WERI-Rb-1 (cell line): ENCODE results near the gene PKD1L1.
"Not testable (repeated sequence)": the region's sequence is repeated elsewhere in the genome, so short reads cannot be mapped to it uniquely, and the experiment has no call there.

Experiments
- DNase-seq: peaks from one replicate; pipeline ENCODE4 v3.0.0-alpha.2; 2020
- H3K27ac ChIP-seq: fragments of 250-450 bp; sonication (Bioruptor Pico); 2 replicates; pipeline ENCODE4 v1.5.1; 2020; ENCODE audit warnings: mild to moderate bottlenecking, moderate library complexity
- H3K27me3 ChIP-seq: fragments of 250-450 bp; sonication (Bioruptor Pico); 2 replicates; pipeline ENCODE4 v1.5.1; 2021; ENCODE audit warnings: mild to moderate bottlenecking, low read depth, moderate library complexity; ENCODE audit not compliant: insufficient read depth, severe bottlenecking
- H3K36me3 ChIP-seq: fragments of 250-450 bp; sonication (Bioruptor Pico); 2 replicates; pipeline ENCODE4 v1.5.1; 2020; ENCODE audit warnings: mild to moderate bottlenecking, moderate library complexity
- H3K4me3 ChIP-seq: 2 replicates; pipeline ENCODE4 v1.5.1; 2011; ENCODE audit warnings: low read depth, mild to moderate bottlenecking, control low read depth, low read length
- H3K9me3 ChIP-seq: fragments of 250-450 bp; sonication (Bioruptor Pico); 2 replicates; pipeline ENCODE4 v1.5.1; 2021; ENCODE audit warnings: mild to moderate bottlenecking, moderate library complexity; ENCODE audit not compliant: severe bottlenecking
- TF ChIP-seq, protein P1 (sequence below): IDR thresholded peaks from 2 replicates; pipeline ENCODE4 v1.5.1; 2011; ENCODE audit warnings: low read depth, mild to moderate bottlenecking, control low read depth, inconsistent platforms, low read length

The PKD1L1 gene

DNA sequence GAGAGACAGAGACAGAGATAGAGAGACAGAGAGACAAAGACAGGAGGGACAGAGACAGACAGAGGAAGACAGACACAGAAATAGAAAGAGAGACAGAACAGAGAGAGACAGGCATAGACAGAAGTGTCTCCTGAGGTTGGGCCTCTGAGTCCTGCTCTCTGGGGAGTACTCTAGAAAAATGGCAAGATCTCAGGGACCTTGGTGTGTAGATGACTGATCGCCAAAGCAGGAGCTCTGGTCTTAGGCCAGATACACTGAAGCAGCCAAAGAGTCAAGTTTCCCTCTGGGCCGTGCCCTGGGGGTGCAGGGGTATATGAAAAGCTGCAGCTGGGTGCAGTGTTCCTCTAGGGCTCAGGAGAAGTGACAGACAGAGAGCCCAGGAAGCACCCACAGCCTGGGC lies 189.7 kb downstream of the PKD1L1 start:
- Histone ChIP-seq H3K27ac (no peak overlapping the region), H3K27me3 (no peaks in the 10 kb centered on the region), H3K9me3 (no peaks in the 10 kb centered on the region), H3K4me3 (no peak overlapping the region), H3K36me3 (no peaks in the 10 kb centered on the region)
- DNase-seq: no peak
- TF ChIP-seq, protein P1, sequence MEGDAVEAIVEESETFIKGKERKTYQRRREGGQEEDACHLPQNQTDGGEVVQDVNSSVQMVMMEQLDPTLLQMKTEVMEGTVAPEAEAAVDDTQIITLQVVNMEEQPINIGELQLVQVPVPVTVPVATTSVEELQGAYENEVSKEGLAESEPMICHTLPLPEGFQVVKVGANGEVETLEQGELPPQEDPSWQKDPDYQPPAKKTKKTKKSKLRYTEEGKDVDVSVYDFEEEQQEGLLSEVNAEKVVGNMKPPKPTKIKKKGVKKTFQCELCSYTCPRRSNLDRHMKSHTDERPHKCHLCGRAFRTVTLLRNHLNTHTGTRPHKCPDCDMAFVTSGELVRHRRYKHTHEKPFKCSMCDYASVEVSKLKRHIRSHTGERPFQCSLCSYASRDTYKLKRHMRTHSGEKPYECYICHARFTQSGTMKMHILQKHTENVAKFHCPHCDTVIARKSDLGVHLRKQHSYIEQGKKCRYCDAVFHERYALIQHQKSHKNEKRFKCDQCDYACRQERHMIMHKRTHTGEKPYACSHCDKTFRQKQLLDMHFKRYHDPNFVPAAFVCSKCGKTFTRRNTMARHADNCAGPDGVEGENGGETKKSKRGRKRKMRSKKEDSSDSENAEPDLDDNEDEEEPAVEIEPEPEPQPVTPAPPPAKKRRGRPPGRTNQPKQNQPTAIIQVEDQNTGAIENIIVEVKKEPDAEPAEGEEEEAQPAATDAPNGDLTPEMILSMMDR: no peak

DNA sequence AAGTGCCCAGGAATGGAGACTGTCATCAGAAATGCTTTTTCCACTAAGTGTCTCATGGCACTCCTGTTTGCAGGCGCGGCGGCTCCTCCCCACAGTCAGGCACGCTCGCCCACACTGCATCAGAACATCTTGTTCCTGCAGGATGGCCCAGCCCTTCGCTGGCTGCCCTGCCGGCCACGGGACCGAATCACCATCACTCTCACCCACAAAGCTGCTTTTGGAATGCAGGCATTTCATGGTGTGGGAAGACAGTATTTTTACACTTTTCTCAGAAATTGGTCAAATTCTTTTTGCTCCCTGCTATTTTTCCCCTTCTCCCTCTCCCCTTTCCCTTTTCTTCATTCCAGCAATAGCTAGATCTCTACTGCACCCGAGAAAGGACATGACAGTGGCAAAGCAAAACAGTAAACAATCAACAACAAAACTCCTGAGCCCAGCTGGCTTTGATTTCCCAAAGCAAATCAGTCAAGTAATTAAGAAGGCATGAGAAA lies 190.3 kb downstream of the PKD1L1 start:
- no peak for DNase-seq
- Histone ChIP-seq H3K27me3 (no peaks in the 10 kb centered on the region), H3K4me3 (no peak overlapping the region), H3K9me3 (no peaks in the 10 kb centered on the region), H3K36me3 (no peaks in the 10 kb centered on the region), H3K27ac (no peak overlapping the region)
- TF ChIP-seq, protein P1: no peak

DNA sequence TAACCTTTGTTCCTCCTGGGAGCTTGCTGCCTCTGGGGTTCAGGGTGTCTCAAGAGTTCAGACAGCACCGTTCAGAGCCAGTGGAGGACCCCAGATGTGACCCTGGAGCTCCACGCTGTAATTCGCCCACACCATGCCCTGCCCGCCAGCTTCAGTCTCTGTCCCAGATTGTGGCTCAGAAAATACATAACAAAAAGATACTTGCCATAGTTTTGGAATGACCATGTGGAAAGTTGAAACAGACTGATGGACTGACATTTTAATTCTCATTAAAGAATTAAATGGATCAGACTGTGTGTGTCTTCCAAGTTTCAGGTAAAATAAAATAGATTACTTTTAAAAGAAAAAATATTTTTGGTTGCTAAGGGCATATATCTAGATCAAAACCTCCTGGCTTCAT lies 191.6 kb downstream of the PKD1L1 start:
- TF ChIP-seq, protein P1: no peak
- H3K4me3 ChIP-seq: no peak overlapping the region
- no peaks in the 10 kb centered on the region for H3K9me3 ChIP-seq
- no peaks in the 10 kb centered on the region for H3K36me3 ChIP-seq
- H3K27ac ChIP-seq: no peak overlapping the region
- H3K27me3 ChIP-seq: no peaks in the 10 kb centered on the region
- no peak for DNase-seq

DNA sequence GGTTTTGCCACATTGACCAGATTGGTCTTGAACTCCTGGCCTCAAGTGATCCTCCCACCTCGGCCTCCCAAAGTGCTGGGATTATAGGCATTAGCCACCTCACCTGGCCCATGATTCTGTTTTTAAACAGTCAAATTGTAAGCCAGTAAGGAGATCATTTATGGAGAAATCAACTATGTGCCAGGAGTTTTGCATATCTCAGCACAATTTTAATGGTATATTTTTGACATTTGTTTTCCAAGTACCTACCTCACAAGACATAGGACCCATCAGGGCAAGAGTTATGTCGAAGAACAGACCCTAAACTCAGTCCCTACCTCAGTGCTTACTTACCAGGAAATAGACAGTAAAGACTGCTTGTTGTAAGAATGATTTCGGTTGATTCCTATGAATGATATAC lies 193.0 kb downstream of the PKD1L1 start:
- DNase-seq: no peak
- Histone ChIP-seq H3K27ac (no peak overlapping the region), H3K4me3 (no peak overlapping the region), H3K36me3 (no peaks in the 10 kb centered on the region), H3K9me3 (no peaks in the 10 kb centered on the region), H3K27me3 (no peaks in the 10 kb centered on the region)
- TF ChIP-seq, protein P1: no peak

DNA sequence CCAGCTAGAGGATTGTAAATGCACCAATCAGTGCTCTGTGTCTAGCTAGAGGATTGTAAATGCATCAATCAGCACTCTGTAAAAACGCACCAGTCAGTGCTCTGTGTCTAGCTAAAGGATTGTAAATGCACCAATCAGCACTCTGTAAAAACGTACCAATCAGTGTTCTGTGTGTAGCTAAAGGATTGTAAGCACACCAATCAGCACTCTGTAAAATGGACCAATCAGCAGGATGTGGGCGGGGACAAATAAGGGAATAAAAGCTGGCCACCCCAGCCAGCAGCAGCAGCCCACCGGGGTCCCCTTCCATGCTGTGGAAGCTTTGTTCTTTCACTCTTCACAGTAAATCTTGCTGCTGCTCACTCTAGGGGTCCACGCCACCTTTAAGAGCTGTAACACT lies 196.5 kb downstream of the PKD1L1 start:
- not testable (repeated sequence) for H3K36me3 ChIP-seq, DNase-seq, H3K4me3 ChIP-seq, H3K27ac ChIP-seq, H3K9me3 ChIP-seq, H3K27me3 ChIP-seq

DNA sequence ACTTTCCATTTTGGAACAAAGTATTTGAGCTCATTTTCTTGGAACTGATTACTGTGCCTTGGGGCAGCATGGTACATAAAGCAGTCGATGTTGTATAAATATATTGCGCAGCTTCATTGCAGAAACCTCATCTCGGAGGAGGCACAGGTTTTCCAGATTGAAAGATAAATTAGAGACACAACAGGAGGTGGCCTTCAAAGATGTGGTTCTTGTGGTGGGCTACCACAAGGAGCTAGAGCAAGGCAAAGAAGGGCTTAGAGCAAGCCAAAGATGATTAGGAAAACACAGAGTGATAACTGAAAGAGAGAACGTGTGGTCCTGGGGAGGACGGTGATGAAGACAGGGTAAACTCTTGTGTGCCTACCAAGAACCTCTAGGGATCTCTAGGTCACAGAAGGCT lies 197.2 kb downstream of the PKD1L1 start:
- TF ChIP-seq, protein P1: no peak
- H3K27ac ChIP-seq: no peak overlapping the region

More for the DNA sequence above, 197.2 kb downstream of the PKD1L1 start:
- no peaks in the 10 kb centered on the region for H3K9me3 ChIP-seq
- H3K36me3 ChIP-seq: no peaks in the 10 kb centered on the region
- DNase-seq: no peak
- H3K4me3 ChIP-seq: no peak overlapping the region
- no peaks in the 10 kb centered on the region for H3K27me3 ChIP-seq
